HG03571 (cell line): ENCODE data around the gene TMPRSS3.

ENCODE experiments used
- ATAC-seq: cut with Tn5 transposase; IDR thresholded peaks from one replicate; pipeline ENCODE4 v1.9.1; 2021; ENCODE audit not compliant: unreplicated experiment

The TMPRSS3 gene

GRCh38 chr21:42374864-42375499, 20.9 kb downstream of the TMPRSS3 start:
- ATAC-seq = no peak

DNA sequence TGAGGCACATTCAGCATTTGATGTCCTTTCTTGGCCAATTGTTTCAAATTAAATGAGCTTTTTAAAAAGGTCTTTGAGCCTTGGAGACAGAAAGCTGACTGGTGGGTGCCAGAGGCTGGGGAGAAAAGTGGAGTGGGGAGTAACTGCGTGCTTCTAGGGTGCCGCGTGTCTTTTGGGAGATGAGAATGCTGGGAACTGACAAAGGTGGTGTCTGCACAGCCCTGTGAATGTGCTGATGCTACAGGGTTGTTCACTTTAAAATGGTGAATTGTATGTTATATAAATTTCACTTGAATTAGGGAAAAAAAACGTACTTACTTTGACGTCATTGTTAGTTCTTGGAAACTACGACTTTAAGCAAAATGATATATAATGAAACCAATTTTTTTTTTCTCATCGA, 21.4 kb downstream of the TMPRSS3 start:
- ATAC-seq = no peak

DNA sequence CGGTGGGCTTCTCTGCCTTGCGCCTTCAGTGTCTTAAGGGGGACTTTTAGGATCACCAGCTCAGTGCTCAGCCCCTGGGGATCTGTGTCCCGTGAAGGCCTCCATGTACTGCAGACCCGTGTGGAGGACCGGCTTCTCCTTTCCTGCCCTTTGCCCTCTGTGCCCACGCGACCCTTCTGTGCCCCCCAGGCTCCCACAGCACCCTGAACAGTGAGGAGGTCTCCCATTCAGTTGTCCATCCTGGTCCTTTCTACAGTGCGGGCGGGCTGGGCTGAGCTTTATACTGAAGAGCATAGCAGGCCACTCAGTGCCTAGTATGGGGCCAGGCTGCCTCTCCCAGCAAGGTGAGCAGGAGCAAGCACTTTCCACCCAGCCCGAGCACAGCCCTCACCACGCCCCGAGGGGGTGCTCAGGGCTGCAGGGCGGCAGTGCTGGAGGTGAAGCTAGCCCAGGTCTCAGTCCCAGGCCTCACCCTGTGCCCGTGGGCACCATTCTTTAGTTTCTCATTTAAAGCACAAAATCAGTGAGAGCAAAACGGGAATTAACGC, 21.9 kb downstream of the TMPRSS3 start:
- ATAC-seq = no peak

DNA sequence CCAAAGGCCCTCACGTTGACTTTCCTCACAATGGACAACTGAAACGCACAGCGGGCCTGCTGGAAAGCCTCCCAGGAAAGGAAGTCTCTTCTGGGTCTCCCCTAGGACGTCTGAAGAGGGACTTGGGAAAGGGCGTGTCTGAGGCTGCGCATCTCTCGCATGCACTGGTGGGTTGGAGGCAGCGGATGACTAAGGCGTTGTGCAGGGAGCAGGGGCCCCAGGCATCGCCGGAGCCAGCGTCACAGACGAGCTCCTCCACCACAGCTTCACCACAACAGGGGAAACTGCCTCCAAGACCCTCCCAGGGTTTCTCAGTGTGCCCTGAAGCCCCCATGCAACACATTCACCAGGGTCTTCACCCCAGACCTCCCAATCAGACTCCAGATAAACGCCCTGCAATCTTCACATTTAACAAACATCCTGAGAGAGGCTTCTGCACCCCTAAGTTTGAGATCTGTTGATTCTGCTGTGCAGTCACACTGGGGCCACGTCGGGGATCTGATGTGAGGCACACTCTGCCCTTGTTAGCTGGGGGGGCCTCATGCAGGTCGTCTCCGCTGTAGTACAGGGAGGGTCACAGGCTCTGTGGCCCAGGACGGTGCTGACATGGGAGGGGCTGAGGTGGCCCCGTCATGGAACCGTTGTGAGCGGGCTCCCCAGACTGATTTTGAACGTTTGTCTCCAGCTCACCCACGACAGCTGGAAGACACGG, 22.5 kb downstream of the TMPRSS3 start:
- no peak for ATAC-seq

- no peak for ATAC-seq
Observed at GRCh38 chr21:42370894-42371654, 24.8 kb downstream of the TMPRSS3 start.

DNA sequence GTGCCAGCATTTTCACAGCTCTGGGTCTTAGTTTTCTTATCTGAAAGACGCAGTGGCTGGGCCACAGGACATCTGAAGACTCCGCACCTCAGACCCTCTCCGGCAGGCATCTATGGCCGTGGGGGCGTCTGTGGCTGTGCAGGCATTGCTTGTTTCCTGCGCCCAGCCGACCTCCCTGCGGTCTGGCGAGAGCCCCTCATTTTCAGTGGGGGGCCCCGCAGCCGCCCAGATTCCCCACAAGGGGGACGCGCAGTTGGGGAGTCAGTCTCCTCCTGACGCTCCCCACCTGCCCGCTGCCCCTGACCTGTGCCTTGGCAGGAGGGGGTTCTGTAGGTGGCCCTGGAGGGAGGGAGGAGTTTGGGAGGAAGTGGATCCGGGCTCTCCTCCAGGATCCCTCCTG, 26.0 kb downstream of the TMPRSS3 start:
- no peak for ATAC-seq

- no peak for ATAC-seq
Observed at GRCh38 chr21:42367367-42368165, 28.3 kb downstream of the TMPRSS3 start.

GRCh38 chr21:42366292-42367010, 29.4 kb downstream of the TMPRSS3 start, which contains the start of gene TFF1:
Gene TFF1 (minus strand): TSS chr21:42366535. CDS start chr21:42366495, 40 bp downstream.
- ATAC-seq = no peak

- no peak for ATAC-seq
Observed at GRCh38 chr21:42365770-42366169, 30.1 kb downstream of the TMPRSS3 start.

DNA sequence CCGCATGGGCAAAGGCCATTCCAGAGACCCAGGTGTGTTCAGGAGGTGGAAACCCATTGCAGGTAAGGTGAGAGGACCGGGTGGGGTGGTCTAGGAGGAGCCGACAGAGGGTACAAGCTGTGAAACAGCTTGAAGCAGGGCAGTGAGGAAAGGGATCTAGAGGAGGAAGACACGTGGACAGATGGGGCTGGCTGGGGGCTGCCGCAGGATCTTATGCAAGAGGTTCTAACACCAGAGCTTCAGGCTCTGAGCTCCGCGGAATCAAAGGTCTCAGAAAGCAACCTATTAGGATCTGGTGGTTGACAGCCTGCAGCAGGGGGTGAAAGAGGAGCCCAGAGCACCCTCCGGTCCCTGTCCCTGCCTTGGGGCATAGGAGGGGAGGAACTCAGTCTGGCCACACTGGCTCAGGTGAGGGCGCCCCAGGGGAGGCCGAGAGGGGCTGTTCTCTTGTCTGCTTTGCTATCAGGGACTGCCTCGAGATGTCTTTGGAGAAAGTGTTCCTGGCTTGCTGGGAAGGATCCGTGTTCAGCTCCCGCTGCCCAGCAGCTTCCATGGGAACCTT, 31.5 kb downstream of the TMPRSS3 start:
- no peak for ATAC-seq

DNA sequence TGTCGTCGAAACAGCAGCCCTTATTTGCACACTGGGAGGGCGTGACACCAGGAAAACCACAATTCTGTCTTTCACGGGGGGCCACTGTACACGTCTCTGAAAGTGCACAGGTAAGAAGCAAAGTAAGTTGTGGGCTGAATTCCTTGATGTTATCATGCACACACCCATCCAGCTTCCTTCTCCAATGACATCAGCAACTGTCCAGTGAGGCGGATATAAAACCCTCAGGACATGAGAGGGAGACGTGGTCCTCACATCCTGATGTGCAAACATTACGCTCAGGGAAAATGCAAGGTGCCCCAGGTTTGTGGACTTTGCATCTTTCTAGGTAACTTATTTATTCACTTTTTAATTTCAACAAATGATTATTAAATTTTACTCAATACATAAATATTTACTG, 32.5 kb downstream of the TMPRSS3 start:
- no peak for ATAC-seq

GRCh38 chr21:42362700-42363099, 33.2 kb downstream of the TMPRSS3 start:
- no peak for ATAC-seq

GRCh38 chr21:42362198-42362597, 33.7 kb downstream of the TMPRSS3 start:
- no peak for ATAC-seq

GRCh38 chr21:42361286-42361685, 34.6 kb downstream of the TMPRSS3 start:
- no peak for ATAC-seq

DNA sequence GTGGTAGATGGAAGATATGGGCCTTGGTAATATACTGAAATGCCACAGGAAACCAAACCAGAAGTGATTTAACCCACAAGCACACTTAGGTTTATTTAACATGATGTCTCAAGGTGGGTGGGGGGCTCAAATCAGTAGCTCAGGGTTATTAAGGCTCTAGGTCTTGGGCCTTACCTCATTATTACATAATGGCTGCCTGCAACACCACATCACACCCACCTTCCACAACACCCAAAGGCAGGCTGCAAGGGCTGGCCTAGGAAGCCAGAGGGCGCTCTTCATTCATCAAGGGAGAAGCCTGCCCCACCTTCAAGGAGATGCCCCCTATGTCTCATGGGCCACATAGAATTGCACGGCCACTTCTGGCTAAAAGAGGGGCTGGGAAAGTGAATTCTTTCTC, 35.5 kb downstream of the TMPRSS3 start:
- no peak for ATAC-seq

- ATAC-seq = no peak
Observed at GRCh38 chr21:42358937-42359336, 36.9 kb downstream of the TMPRSS3 start.

DNA sequence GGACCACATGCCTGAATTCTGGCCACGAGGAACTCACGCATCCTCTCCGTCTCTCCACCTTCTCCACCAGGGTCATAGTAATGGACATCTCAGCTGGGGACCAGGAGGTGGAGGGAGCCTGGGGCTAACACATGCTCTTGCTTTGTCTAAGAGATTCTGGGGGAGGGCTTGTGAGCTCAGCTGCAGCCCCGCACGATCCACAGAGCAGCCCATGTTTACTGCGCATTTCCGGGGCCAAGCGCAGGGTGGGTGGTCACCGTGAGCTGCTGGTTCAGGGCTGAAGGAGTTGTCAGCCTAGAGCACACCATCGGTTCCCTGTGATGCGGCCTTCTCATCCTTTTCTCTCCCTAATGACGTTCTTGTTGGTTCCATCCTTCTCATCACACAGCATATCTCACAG, 37.6 kb downstream of the TMPRSS3 start:
- ATAC-seq = no peak

DNA sequence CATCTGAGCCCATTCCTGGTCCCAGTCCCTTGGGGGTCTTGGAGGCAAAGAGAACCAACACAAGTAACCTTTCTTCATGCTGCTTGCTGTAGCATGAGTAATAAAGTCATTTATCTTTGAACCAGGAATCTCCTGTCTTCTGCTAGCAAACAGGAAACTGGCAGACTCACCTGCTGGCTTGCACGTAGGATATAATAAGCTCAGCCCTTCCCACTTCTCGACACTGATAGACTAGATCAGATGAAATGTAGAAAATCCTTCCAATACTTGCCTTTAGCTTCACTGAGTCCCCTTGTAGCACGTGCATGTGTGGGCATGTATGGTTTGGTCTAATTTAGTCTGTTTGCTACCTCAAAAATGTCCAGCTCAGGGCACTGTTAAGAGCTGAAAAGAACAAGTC, 38.5 kb downstream of the TMPRSS3 start:
- no peak for ATAC-seq

GRCh38 chr21:42356650-42357049, 39.2 kb downstream of the TMPRSS3 start:
- ATAC-seq = no peak

DNA sequence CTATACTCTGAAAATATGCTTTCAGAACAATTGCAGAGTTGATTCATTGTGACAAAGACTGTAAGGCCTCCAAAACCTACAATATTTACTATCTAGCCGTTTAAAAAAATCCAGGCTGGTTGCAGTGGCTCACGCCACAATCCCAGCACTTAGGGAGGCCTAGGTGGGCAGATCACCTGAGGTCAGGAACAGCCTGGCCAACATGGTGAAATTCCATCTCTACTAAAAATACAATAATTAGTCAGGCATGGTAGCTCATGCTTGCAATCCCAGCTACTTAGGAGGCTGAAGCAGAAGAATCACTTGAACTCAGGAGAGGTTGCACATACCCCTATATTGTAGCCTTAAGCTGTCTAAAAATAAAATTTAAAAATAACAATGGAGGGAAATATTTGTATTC, 39.8 kb downstream of the TMPRSS3 start:
- ATAC-seq = no peak
